GM23248 (cell line): Measurements from ENCODE around the gene ACTN4.

Experiments
- EZH2 ChIP-seq: fragments of 200-600 bp; sonication (generic); IDR thresholded peaks from 2 replicates; pipeline ENCODE4 v1.6.1; 2018; ENCODE audit warnings: antibody characterized with exemption, mild to moderate bottlenecking; ENCODE audit not compliant: insufficient read depth, poor library complexity, severe bottlenecking
- EZH2phosphoT487 ChIP-seq: fragments of 200-600 bp; sonication (generic); IDR thresholded peaks from 2 replicates; pipeline ENCODE4 v1.6.1; 2018; ENCODE audit warnings: antibody characterized with exemption, moderate library complexity, mild to moderate bottlenecking, low read depth; ENCODE audit not compliant: insufficient read depth

DNA sequence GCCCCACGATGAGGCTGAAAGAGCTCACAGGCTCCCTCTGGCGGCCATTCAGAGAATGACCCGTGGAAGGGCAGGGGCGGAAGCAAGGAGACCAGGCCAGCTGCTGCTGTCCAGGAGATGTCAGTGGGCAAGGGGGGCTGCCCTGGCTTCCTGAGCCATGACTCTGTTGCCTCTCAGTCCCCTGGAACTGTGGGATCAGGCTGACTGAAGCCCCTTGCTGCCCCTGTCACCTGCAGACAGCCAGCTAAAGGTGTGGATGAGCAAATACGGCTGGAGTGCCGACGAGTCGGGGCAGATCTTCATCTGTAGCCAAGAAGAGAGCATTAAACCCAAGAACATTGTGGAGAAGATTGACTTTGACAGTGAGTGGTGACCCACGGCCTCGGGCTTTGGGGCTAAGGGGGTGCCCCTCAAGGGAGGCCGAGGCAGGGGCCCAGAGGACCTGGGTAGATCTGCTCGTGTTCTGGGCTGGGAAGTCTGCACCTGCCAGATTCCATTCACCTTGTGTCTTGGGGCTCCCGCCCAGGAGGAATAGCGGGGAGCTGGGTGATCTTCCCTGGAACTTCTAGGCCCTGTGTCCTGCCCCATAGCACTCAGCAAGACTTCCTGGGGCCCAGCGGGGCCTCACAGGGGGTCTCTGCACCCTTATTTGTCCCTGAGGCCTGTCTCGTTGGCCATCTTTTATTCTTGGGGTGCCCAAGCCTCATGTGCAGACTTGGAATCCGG lies 12.5 kb upstream of the ACTN4 start:
- TF ChIP-seq EZH2 (no peak), EZH2phosphoT487 (no peak)
